H1 (cell line): ENCODE results near the gene OLIG2. TPM values are rescaled to one million over a fixed set of nuclear protein-coding genes. Genes with fewer than 3 reads are reported as not detected.

Source experiments
- BACH1 ChIP-seq: IDR thresholded peaks from 2 replicates; pipeline ENCODE4 v1.6.1; 2012; ENCODE audit warnings: low read length, improper control_type of control experiment
- CTCF ChIP-seq, 3 experiments: IDR thresholded peaks; 1 replicate in 2 of 3; 2 replicates in 1 of 3; pipeline versions ENCODE4 v1.5.1 to v1.6.1; 2011; ENCODE audit warnings: low read length in 3 of 3, mild to moderate bottlenecking in 3 of 3, inconsistent platforms in 2 of 3, low read depth in 1 of 3, moderate library complexity in 1 of 3; ENCODE audit not compliant: insufficient read depth in 1 of 3; ENCODE audit errors: control extremely low read depth in 1 of 3
- HDAC6 ChIP-seq: IDR thresholded peaks from one replicate; pipeline ENCODE4 v1.7.1; 2012; ENCODE audit warnings: low read depth, mild to moderate bottlenecking, inconsistent platforms, low read length, moderate library complexity
- JUND ChIP-seq: IDR thresholded peaks from 2 replicates; pipeline ENCODE4 v1.6.1; 2011; ENCODE audit warnings: mild to moderate bottlenecking, improper control_type of control experiment, low read length
- NRF1 ChIP-seq: IDR thresholded peaks from 2 replicates; pipeline ENCODE4 v1.6.1; 2011; ENCODE audit warnings: mild to moderate bottlenecking, low read depth, low read length, improper control_type of control experiment
- SIN3A ChIP-seq, 2 experiments: IDR thresholded peaks in 1 of 2; conservative IDR thresholded peaks in 1 of 2; 2 replicates each; pipeline ENCODE4 v1.6.1; 2011 to 2012; ENCODE audit warnings: low read length in 2 of 2, improper control_type of control experiment in 1 of 2, low read depth in 1 of 2, mild to moderate bottlenecking in 1 of 2
- USF2 ChIP-seq: IDR thresholded peaks from 2 replicates; pipeline ENCODE4 v1.6.1; 2011; ENCODE audit warnings: low read length, improper control_type of control experiment
- polyA plus RNA-seq, 7 experiments: library from polyadenylated mRNA; depleted of rRNA in 3 of 7; stranded (reverse) in 5 of 7; unstranded in 2 of 7; fragments of >200 nt in 5 of 7; fragments of 200-250 nt in 2 of 7; gene quantifications; 1 replicate in 5 of 7; 2 replicates in 1 of 7; 4 replicates in 1 of 7; pipeline versions ENCODE4 v1.2.1 to v1.2.3, GENCODE V29; 2011 to 2013; ENCODE audit warnings: missing spikeins in 2 of 7, mixed read lengths in 2 of 7
- total RNA-seq: library from RNA; stranded (reverse); fragmentation: NEBNext Ultra II Directional; extraction: Animal tissue kit (Norgen Biotek cat#: 25700); gene quantifications from 2 replicates; pipeline ENCODE4 v1.2.1, GENCODE V29; 2021

OLIG2 gene
- total and polyA plus RNA-seq, 2 of the 8 experiments (the other 6 are each of a cell fraction or from before 2014, with no cell fraction given): 0.79 TPM; not detected in 1

GRCh38 chr21:33036430-33037162, 10.9 kb downstream of the OLIG2 start (continued):
- no peak for TF ChIP-seq NRF1
- TF ChIP-seq CTCF (IDR thresholded peaks at IDR 0.05; ENCODE audit: control extremely low read depth in 1 of 3, insufficient read depth in 1 of 3, low read depth in 1 of 3, low read length in 3 of 3): no peak
- no peak for TF ChIP-seq USF2
- no peak for TF ChIP-seq HDAC6
- no peak for TF ChIP-seq BACH1
- no peak for TF ChIP-seq SIN3A (conservative IDR thresholded peaks at IDR 0.05 in 1 of 2, IDR thresholded peaks at IDR 0.05 in 1 of 2; ENCODE audit: low read depth in 1 of 2, low read length in 2 of 2)
- TF ChIP-seq JUND: no peak
